Fibroblast of the aortic adventitia (primary cell): ENCODE results near the gene ST3GAL4. TPM values are rescaled to one million over a fixed set of nuclear protein-coding genes. Genes with fewer than 3 reads are reported as not detected.
"Not testable (repeated sequence)": the region's sequence is repeated elsewhere in the genome, so short reads cannot be mapped to it uniquely, and the experiment has no call there.

ENCODE experiments used
- DNase-seq: peaks from one replicate; pipeline ENCODE4 v3.0.0-alpha.2; 2010; ENCODE audit warnings: low read depth
- H3K4me3 ChIP-seq: 2 replicates; pipeline ENCODE4 v1.5.1; 2011; ENCODE audit warnings: low read depth, mild to moderate bottlenecking, control low read depth, low read length, moderate library complexity
- CTCF ChIP-seq: IDR thresholded peaks from 2 replicates; pipeline ENCODE4 v1.5.1; 2011; ENCODE audit warnings: mild to moderate bottlenecking, low read length, control low read depth, inconsistent platforms; ENCODE audit not compliant: insufficient read depth
- total RNA-seq: library from RNA; depleted of rRNA; stranded (reverse); fragments of >200 nt; gene quantifications from 2 replicates; pipeline ENCODE4 v1.2.3, GENCODE V29; 2012; ENCODE audit warnings: low replicate concordance

ST3GAL4 gene
- total RNA-seq, 1 donor: 25.4 TPM

- H3K4me3 ChIP-seq: no peak overlapping the region
- DNase-seq: peak; percentile 85
- TF ChIP-seq CTCF: no peak
Observed at GRCh38 chr11:126375726-126376125, 20.2 kb downstream of the ST3GAL4 start.

GRCh38 chr11:126378763-126379162 is 23.3 kb downstream of the ST3GAL4 start:
- TF ChIP-seq CTCF: no peak
- DNase-seq: peak; percentile 85
- H3K4me3 ChIP-seq: no peak overlapping the region

- no peak overlapping the region for H3K4me3 ChIP-seq
- no peak for DNase-seq
- no peak for TF ChIP-seq CTCF
Observed at GRCh38 chr11:126380909-126381308, 25.4 kb downstream of the ST3GAL4 start.

- DNase-seq, H3K4me3 ChIP-seq: not testable (repeated sequence)
Observed at GRCh38 chr11:126381960-126382359, 26.5 kb downstream of the ST3GAL4 start.

GRCh38 chr11:126382641-126383040 is 27.2 kb downstream of the ST3GAL4 start:
- not testable (repeated sequence) for H3K4me3 ChIP-seq

GRCh38 chr11:126383339-126384335 is 28.2 kb downstream of the ST3GAL4 start:
- no peak for DNase-seq
- TF ChIP-seq CTCF: no peak
- H3K4me3 ChIP-seq: no peak overlapping the region

More at GRCh38 chr11:126382641-126383040, 27.2 kb downstream of the ST3GAL4 start:
- not testable (repeated sequence) for DNase-seq

GRCh38 chr11:126384449-126385070 is 29.1 kb downstream of the ST3GAL4 start:
- no peak for DNase-seq
- H3K4me3 ChIP-seq: no peak overlapping the region
- TF ChIP-seq CTCF: no peak
